HG03159 (cell line): ENCODE results near the gene ADAMTS4.
"Not testable (repeated sequence)": the region's sequence is repeated elsewhere in the genome, so short reads cannot be mapped to it uniquely, and the experiment has no call there.

ENCODE experiments used
- ATAC-seq: cut with Tn5 transposase; IDR thresholded peaks from one replicate; pipeline ENCODE4 v1.9.1; 2021; ENCODE audit warnings: mild to moderate bottlenecking, moderate library complexity; ENCODE audit not compliant: unreplicated experiment

The ADAMTS4 gene, protein sequence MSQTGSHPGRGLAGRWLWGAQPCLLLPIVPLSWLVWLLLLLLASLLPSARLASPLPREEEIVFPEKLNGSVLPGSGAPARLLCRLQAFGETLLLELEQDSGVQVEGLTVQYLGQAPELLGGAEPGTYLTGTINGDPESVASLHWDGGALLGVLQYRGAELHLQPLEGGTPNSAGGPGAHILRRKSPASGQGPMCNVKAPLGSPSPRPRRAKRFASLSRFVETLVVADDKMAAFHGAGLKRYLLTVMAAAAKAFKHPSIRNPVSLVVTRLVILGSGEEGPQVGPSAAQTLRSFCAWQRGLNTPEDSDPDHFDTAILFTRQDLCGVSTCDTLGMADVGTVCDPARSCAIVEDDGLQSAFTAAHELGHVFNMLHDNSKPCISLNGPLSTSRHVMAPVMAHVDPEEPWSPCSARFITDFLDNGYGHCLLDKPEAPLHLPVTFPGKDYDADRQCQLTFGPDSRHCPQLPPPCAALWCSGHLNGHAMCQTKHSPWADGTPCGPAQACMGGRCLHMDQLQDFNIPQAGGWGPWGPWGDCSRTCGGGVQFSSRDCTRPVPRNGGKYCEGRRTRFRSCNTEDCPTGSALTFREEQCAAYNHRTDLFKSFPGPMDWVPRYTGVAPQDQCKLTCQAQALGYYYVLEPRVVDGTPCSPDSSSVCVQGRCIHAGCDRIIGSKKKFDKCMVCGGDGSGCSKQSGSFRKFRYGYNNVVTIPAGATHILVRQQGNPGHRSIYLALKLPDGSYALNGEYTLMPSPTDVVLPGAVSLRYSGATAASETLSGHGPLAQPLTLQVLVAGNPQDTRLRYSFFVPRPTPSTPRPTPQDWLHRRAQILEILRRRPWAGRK

DNA sequence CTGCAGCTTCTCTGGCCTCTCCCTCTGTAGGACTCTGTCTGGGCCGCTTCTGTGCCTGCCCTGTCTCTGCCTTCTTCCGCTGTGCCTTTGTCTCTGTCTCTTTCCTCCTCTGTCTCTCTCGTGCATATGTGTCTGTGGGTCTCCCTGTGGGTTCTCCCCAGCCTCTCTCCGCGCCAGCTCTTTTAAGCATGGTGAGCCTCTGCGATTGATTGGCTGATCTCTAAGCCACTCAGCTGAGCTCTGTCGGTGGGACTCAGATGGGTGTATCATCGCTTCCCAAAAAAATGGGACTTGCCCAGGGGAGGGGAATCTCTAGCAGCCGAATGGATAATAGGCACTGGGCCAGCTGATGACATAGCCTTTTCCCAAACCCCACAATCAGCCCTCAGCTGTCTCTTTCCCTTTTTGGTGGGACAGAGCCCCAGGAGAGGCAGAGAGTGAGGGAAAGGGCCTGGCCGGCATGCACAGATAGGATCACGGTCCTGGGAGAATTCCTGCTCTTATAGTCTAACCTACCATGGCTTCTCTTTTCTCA is at the start of gene ADAMTS4:
TSS of gene ADAMTS4 (minus strand) at position 158 of the 535 bp plus-strand sequence. CDS start 427 bp downstream, outside the sequence.
- no peak for ATAC-seq

DNA sequence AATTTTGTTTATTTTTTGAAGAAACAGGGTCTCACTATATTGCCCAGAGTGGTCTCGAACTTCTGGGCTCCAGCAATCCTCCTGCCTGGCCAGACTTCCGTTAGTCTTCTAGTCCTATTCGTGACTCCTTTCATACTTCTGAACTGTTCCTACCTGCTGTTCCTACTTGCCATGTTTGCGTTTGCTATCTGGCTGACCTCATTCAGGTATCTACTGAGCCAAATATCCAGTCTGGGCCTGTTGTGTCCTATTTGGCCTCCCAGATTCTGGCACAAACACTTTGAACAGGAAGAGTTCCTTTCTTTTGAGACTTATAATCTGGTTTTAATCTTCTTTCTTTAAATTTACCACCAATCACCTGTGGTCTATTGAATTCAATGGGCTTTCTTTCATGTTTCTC is 46.0 kb upstream of the ADAMTS4 start:
- no peak for ATAC-seq

DNA sequence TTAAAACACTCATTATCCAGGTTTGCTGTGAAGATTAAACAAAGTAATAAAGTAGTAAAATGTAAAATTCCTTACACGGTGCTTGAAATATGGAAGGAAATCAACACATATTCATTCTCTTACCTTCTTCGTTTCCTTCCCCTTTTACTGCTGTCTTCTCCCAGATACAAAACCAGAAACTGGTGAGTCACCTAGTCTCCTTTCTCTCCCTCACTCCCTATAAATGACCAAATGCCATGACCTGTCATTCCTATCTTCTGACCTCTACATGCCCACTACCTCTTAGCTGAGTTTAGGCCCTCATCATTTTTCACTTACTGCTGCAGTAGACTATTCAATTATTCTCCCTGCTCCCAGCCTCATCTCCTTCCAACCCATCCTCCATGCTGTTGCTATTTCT is 43.5 kb upstream of the ADAMTS4 start:
- ATAC-seq: no peak

DNA sequence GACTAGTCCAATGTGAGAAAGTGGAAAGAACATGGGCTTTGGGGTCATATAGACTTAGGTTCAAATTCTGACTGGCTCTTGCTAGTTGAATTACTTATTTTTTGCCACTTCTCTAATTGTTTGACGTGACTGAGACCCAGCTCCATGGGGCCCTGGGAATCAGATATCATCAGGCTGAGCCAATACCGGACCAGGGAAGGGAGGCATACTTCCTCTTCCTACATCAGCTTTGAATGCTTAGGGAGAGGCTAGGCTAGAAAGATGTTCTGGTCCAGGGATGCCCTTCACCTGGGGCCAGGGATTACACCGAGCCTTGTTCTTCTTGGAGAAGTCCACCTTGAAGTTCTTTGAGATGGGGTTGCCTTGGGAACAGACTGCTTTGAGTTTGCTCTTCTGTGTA is 42.8 kb upstream of the ADAMTS4 start:
- ATAC-seq: no peak

DNA sequence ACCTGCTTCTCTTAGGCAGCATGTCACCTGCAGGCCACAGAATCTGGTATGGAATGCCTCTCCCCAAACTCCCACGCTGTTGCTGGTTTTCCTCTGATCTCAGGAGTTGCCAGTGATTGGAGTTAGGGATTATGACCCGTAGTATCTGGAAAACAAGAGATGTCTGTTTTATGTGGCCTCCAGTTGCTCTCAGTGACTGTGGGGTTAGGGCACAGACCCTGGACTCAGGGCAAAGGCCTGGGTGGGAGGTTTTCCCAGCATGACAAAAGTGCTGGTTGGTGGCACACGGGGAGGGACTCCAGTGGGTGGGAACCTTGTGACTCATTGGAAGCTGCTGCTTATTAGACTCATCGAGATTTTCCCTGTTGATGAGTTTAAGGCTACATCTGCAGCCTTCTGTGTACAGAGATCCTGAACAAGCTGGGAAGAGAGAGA is 39.2 kb upstream of the ADAMTS4 start, which contains the start of gene NR1I3:
TSS of gene NR1I3 (minus strand) at position 165 of the 435 bp plus-strand sequence. CDS start 1,638 bp downstream, outside the sequence.
- no peak for ATAC-seq

DNA sequence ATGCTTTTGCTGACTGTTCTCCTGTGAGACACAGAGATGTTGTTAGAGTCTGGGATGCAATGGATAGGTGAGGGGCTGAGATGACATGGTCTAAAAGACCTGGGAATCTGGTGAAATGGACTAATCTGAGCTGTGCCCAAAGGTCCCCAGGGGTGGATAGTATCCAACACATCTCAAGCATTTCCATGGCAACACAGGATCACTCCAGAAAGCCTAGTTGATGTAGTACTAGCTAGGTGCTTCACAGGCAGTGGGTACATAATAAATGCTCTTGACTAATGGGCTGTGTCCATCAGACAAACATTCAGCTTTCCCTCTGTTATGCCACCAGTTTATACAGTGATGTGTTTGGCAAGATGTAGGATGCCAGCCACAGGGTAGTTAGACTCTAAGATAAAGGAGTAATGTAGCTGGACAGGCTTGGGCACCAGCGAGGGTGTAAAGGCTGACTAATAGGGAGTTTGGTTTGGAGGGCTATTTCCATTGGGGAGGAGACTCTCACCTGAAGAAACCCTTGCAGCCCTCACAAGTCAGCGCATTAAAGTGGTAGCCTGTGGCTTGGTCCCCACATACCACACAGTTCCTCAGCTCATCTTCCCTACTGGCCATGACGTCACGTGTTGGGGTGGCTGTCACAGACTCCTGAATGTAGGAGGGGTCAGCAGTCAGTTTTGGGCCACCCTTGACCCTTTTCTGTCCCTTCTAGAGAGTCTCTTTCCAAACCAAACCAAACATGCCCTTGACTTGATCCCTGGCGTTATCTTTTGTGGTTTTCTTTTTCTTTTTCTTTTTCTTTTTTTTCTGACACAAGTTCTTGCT is 37.3 kb upstream of the ADAMTS4 start:
- ATAC-seq: no peak

DNA sequence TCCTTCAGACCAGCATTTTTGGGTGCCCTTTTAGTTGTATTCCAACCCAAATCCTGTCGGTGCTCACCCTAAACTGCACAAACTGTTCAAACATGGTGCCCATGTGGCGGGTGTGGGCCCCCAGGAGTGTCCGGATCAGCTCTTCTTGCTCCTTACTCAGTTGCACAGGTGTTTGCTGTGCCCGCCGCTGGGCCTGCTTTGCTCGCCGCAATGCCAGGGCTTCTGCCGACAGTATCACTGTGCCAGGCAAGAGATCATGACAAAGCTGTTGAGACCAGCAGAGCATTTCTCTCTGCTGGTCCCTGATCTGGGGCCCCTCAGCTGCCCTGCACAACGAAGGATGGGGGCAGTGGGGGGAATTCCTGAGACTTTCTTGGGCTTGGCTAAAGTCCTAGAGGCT is 34.2 kb upstream of the ADAMTS4 start:
- no peak for ATAC-seq

DNA sequence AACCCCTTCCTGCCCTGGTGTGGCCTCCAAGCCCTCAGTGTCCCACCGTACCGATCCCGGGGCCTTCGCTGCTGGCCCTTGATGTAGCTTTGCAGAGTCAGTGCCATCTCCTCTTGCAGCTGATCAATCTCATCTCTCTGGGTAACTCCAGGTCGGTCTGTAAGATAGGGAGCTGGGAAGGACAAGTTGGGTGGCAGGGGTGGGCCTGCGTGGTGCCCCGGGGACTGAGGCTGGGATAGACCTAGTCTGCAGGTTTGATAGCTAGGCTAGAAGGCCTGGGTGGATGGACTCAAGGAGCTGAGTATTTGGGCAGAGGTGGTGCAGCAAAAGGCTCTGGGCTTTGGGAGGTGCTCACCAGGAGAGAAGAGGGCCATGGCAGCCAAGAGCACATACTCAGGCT is 31.9 kb upstream of the ADAMTS4 start:
- no peak for ATAC-seq

DNA sequence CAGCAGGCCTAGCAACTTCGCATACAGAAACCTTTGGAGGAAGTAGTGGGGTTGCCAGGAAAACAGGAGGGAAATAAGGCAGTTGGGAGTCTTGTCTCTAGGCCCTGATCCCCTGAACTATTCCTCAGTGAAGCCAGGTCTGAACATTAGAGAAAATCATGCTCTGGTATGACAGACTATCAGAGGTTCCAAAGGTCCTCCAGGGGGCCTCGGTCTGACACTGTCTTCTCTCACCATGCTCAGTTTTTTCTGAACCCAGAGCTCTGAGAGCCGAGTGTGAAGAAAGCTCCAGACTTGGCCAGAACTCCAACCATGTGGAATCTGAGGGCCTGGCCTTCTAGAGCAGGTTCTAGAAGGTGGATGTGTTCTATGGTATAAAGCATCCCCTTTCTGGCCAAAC is 31.0 kb upstream of the ADAMTS4 start:
- no peak for ATAC-seq

DNA sequence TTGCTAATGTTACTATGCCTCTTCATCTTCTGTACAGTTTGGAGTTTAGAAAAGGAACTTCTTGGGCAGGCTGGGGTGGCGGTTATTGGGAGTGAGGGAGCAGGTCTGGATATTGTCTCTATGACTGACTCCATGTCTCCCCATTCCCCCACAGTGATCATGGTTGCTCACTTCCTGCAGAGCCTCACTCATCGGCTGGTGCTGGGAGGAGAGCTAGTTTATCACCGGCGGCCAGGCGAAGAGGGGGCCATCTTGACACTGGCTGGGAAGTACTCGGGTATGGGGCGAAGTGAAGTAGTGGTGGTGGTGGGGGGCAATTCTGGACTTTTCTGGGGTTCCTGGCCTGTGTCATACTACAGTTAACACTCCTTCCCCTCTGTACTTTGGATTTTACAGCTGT is 29.2 kb upstream of the ADAMTS4 start:
- no peak for ATAC-seq

DNA sequence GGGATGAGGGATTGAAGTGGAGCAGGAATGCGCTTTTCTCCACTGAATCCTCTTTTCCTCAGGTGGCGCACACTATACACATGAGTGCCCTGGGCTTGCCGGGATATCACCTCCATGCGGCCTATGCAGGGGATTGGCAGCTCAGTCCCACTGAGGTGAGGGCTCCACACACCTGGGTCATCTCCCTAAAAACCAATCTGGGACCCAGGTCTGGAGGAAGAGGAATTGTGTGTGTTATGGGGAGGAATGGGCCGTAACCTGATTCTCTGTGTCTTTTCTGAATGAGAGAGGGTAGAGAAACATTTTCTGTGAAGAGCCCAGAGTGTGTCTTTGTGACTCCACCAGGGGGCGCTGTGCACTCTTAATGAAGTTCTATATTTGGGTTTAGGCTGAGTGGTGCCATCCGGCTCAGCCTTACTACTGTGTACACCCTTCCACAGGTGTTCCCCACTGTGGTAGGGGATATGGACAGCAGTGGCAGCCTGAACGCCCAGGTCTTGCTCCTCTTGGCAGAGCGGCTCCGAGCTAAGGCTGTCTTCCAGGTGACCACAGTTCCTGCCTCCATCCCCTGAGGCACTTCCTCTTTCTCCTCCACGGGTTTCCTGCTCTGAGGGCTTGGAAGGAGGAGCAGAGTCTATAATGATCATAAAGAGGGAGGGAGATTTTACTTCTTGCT is 28.5 kb upstream of the ADAMTS4 start:
- ATAC-seq: peak; percentile 42

DNA sequence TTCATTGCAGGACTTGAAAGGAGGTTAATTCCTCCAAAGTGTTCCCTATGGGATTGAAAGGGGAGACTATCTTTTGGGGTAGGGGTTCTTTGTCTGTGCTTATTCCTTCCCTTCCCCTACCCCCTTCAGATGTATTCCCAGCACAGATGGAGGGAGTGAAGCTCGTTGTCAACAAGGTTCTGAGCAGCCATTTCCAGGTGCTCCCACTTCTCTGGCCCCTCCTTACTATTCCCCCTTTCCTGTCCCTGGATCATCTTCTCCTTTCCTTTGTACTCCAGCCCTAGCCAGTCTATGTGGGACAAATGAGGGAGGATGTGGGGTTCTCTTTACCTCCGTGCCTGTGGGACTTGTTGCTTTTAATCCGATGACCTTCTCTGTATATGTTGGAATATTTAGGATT is 27.9 kb upstream of the ADAMTS4 start:
- ATAC-seq: no peak

DNA sequence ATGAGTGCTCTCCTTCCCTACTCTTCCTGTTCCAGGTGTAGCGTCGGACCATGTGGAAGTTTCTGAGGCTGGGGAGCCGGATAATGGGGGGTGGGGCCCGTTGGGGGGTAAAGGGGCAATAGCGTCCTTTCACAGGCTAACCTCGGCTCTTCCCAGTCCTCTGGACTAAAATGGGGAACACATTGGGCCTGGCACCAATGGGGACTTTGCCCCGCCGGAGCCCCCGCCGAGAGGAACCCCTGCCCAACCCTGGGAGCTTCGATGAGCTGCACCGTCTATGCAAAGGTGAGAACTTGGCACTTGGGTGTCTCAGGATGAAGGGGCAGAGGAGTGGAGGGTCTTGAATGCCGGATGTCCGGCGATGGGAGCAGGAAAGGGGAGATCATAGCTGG is 27.5 kb upstream of the ADAMTS4 start:
- ATAC-seq: no peak

DNA sequence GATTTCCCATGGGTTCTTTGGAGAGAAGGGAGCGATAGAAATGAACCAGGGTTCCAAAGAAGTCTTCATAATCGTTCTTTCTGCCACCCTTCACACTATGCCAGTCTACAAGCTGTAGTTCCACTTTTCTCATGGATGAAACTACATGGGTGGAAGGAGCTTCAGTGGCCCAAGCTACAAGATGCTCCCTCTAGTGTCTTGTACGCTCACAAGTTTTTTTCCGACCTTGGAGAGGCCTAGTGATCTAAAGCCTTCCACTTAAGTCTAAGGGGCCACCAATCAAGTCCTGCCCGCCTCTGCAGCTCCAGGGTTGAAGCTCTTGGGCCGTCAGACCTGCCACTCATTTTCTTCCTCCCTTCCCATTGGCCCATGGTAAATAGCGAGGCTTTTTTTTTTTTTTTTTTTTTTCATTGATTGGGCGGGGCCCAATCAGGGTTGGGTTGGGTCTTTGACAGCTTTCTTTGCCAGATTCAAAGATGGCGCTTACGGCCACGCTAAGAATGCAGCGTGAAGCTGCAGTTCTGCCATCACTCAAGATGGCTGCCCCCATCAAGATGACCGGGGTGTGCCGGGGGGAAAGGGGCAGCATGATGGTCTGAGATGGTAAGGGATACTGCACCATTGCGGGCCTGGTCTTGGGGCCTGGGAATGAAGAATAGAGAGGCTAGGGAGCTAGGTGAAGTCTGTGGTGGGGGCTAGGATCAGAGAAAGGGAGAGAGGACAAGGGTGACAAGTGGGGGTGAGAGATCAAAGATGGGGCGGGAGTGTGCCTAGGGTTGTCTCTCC is 26.9 kb upstream of the ADAMTS4 start, which contains the start of gene TOMM40L:
TSS of gene TOMM40L (plus strand) at position 527 of the 786 bp plus-strand sequence. CDS start 430 bp downstream, outside the sequence.
- ATAC-seq: peak; percentile 94

DNA sequence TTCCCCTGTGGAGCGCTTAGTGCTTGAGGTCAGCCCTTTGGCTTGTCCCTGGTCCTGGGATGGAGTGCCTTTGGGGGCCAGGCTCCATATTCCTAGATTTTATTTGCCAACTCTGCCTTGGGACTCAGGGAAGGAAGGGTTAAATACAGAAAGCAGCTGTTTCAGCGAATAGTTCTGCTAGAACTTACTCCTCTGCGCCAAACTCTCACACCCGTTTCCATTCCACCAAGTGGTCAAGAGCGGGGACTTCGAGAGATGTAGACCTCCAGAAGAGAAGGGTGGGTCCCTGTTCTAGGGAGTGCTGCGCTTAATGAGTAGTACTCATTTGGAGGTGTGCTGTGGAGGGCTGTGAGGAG is 26.3 kb upstream of the ADAMTS4 start:
- ATAC-seq: no peak

DNA sequence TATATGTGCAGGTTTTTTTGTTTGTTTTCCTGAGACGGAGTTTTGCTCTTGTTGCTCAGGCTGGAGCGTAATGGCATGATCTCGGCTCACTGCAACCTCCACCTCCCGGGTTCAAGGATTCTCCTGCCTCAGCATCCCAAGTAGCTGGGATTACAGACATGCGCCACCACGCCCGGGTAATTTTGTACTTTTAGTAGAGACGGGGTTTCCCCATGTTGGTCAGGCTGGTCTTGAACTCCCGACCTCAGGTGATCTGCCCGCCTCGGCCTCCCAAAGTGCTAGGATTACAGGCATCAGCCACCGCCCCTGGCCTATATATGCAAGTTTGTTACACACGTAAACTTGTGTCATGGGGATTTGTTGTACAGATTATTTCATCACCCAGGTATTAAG is 25.8 kb upstream of the ADAMTS4 start:
- not testable (repeated sequence) for ATAC-seq

DNA sequence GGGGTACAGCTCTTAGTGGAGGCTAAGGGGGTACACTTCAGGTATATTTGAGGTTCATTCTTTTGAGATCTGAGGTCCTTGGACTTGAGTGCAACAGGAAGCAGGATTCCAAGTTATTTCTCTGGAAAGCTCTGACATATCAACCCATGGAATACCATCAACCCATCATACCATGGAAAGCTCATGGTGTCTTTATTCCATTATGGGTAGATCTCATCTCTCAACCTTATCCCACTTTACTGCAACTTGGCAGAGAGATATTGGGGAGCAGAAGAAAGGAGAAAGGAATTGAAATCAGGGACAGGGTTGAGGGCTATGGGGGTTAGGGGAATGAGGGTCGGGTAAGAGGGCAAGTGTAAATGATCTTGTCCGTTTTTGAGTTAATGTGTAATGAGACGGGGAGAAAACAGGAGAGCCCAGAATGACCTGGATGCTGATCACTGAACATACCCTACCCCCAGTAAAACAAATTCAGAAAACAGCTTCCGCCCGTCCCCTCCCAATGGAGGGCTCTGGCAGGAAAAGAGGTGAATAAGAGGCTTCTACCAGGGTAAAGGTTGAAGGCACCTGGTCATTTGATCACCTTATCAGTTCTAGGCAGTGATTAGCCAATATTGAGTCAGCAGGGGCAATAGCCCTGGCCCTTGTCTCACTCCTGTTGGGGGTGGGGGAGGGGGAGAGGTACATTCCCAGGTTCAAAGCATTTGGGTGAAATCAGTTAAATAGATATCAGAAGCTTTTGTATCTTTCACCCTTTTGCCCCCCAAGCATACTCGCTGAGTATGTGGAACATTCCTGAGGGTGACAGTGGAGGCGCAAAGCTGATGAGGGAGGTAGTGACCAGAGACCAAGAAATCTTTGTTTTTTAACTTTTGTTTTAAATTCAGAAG is 25.2 kb upstream of the ADAMTS4 start:
- ATAC-seq: no peak
